SJSA1 (cell line): ENCODE results near the gene SKIC2. TPM values are rescaled to one million over a fixed set of nuclear protein-coding genes. Genes with fewer than 3 reads are reported as not detected.
"Not testable (repeated sequence)": the region's sequence is repeated elsewhere in the genome, so short reads cannot be mapped to it uniquely, and the experiment has no call there.

Experiments used
- DNase-seq, 2 experiments: peaks; one replicate each; pipeline ENCODE4 v3.0.0-alpha.2; 2015 to 2020; ENCODE audit warnings: low spot score in 2 of 2, low read depth in 1 of 2
- H3K27ac ChIP-seq: fragments of 250-450 bp; sonication (Bioruptor Pico); 2 replicates; pipeline ENCODE4 v1.5.1; 2020; ENCODE audit warnings: mild to moderate bottlenecking, moderate library complexity
- H3K27me3 ChIP-seq: fragments of 250-450 bp; sonication (Bioruptor Pico); replicated peaks from 2 replicates; pipeline ENCODE4 v1.5.1; 2020; ENCODE audit warnings: mild to moderate bottlenecking, moderate library complexity
- H3K36me3 ChIP-seq: fragments of 250-450 bp; sonication (Bioruptor Pico); 2 replicates; pipeline ENCODE4 v1.5.1; 2020; ENCODE audit warnings: mild to moderate bottlenecking
- H3K4me1 ChIP-seq: fragments of 250-450 bp; sonication (Bioruptor Pico); replicated peaks from 2 replicates; pipeline ENCODE4 v1.6.1; 2021; ENCODE audit warnings: mild to moderate bottlenecking
- H3K4me3 ChIP-seq: fragments of 250-450 bp; sonication (Bioruptor Pico); 2 replicates; pipeline ENCODE4 v1.5.1; 2020; ENCODE audit warnings: mild to moderate bottlenecking
- H3K9me3 ChIP-seq: fragments of 250-450 bp; sonication (Bioruptor Pico); replicated peaks from 2 replicates; pipeline ENCODE4 v1.5.1; 2020; ENCODE audit warnings: mild to moderate bottlenecking
- total RNA-seq: library from RNA; depleted of rRNA; stranded (reverse); fragments of >200 nt; shearing (Covaris generic); gene quantifications from 2 replicates; pipeline ENCODE4 v1.2.3, GENCODE V29; 2014

The SKIC2 gene
- total RNA-seq, 1 experiment from 2014 or later: 35.5 TPM

- not testable (repeated sequence) for H3K27ac ChIP-seq, DNase-seq, H3K9me3 ChIP-seq, H3K36me3 ChIP-seq, H3K27me3 ChIP-seq, H3K4me3 ChIP-seq, H3K4me1 ChIP-seq
Measured at GRCh38 chr6:31980998-31981397, 22.0 kb downstream of the SKIC2 start.

- H3K36me3 ChIP-seq, H3K27me3 ChIP-seq, DNase-seq, H3K9me3 ChIP-seq, H3K27ac ChIP-seq, H3K4me1 ChIP-seq, H3K4me3 ChIP-seq: not testable (repeated sequence)
Measured at GRCh38 chr6:31981744-31982143, 22.8 kb downstream of the SKIC2 start, which contains the start of gene C4A. C4A (plus strand) TSS chr6:31982057; CDS start chr6:31982108, 51 bp downstream.

- not testable (repeated sequence) for H3K27ac ChIP-seq, H3K9me3 ChIP-seq, H3K4me3 ChIP-seq, H3K36me3 ChIP-seq, DNase-seq, H3K27me3 ChIP-seq, H3K4me1 ChIP-seq
Measured at GRCh38 chr6:31989363-31989762, 30.4 kb downstream of the SKIC2 start.

- not testable (repeated sequence) for H3K27ac ChIP-seq, H3K36me3 ChIP-seq, H3K27me3 ChIP-seq, H3K4me1 ChIP-seq, H3K4me3 ChIP-seq, H3K9me3 ChIP-seq
- DNase-seq: peak in 1 of 2 experiments; percentile 40
Measured at GRCh38 chr6:31994421-31994820, 35.4 kb downstream of the SKIC2 start.

GRCh38 chr6:31996385-31996784 is 37.4 kb downstream of the SKIC2 start:
- not testable (repeated sequence) for H3K36me3 ChIP-seq, H3K27me3 ChIP-seq, H3K4me1 ChIP-seq, H3K27ac ChIP-seq, H3K9me3 ChIP-seq, H3K4me3 ChIP-seq, DNase-seq

GRCh38 chr6:32002546-32003268 is 43.7 kb downstream of the SKIC2 start:
- H3K9me3 ChIP-seq, H3K4me3 ChIP-seq, H3K27me3 ChIP-seq, H3K4me1 ChIP-seq, DNase-seq, H3K27ac ChIP-seq, H3K36me3 ChIP-seq: not testable (repeated sequence)

- not testable (repeated sequence) for H3K27me3 ChIP-seq, H3K4me1 ChIP-seq, DNase-seq, H3K27ac ChIP-seq, H3K36me3 ChIP-seq, H3K4me3 ChIP-seq, H3K9me3 ChIP-seq
Measured at GRCh38 chr6:32003301-32003700, 44.3 kb downstream of the SKIC2 start.

GRCh38 chr6:32004393-32004792 is 45.4 kb downstream of the SKIC2 start:
- H3K36me3 ChIP-seq, H3K9me3 ChIP-seq, H3K27me3 ChIP-seq, H3K4me1 ChIP-seq, H3K4me3 ChIP-seq, H3K27ac ChIP-seq: not testable (repeated sequence)
- peak in 1 of 2 experiments; percentile 9 for DNase-seq

GRCh38 chr6:32004864-32005537 is 46.0 kb downstream of the SKIC2 start:
- H3K27ac ChIP-seq, H3K4me1 ChIP-seq: not testable (repeated sequence)

GRCh38 chr6:32005538-32005880 is 46.5 kb downstream of the SKIC2 start:
- H3K27me3 ChIP-seq, H3K4me1 ChIP-seq, H3K27ac ChIP-seq, H3K9me3 ChIP-seq, H3K36me3 ChIP-seq, H3K4me3 ChIP-seq: not testable (repeated sequence)
- peak in 1 of 2 experiments; percentile 8 for DNase-seq

More at GRCh38 chr6:32004864-32005537, 46.0 kb downstream of the SKIC2 start:
- not testable (repeated sequence) for H3K27me3 ChIP-seq, H3K4me3 ChIP-seq, H3K36me3 ChIP-seq, H3K9me3 ChIP-seq
- DNase-seq: peak in 1 of 2 experiments; percentile 43

- not testable (repeated sequence) for H3K4me3 ChIP-seq, H3K27me3 ChIP-seq, H3K9me3 ChIP-seq, H3K4me1 ChIP-seq, H3K27ac ChIP-seq, H3K36me3 ChIP-seq
- peak in 1 of 2 experiments; percentile 43 for DNase-seq
Measured at GRCh38 chr6:32005991-32006529, 47.1 kb downstream of the SKIC2 start.

GRCh38 chr6:32007086-32007485 is 48.1 kb downstream of the SKIC2 start:
- not testable (repeated sequence) for H3K4me3 ChIP-seq
- peak in 1 of 2 experiments; percentile 33 for DNase-seq

GRCh38 chr6:32008037-32008436 is 49.1 kb downstream of the SKIC2 start:
- H3K4me1 ChIP-seq, H3K27ac ChIP-seq, DNase-seq, H3K27me3 ChIP-seq, H3K9me3 ChIP-seq, H3K36me3 ChIP-seq, H3K4me3 ChIP-seq: not testable (repeated sequence)

More at GRCh38 chr6:32007086-32007485, 48.1 kb downstream of the SKIC2 start:
- not testable (repeated sequence) for H3K4me1 ChIP-seq, H3K9me3 ChIP-seq, H3K27me3 ChIP-seq, H3K27ac ChIP-seq, H3K36me3 ChIP-seq

GRCh38 chr6:32008616-32009015 is 49.6 kb downstream of the SKIC2 start:
- peak in 1 of 2 experiments; percentile 40 for DNase-seq

More at GRCh38 chr6:32008616-32009015, 49.6 kb downstream of the SKIC2 start:
- H3K27me3 ChIP-seq, H3K9me3 ChIP-seq, H3K4me1 ChIP-seq, H3K27ac ChIP-seq, H3K36me3 ChIP-seq, H3K4me3 ChIP-seq: not testable (repeated sequence)
